Stimulated activated naive CD8-positive, alpha-beta T cell treated with anti-CD3 and anti-CD28 coated beads, Interleukin-15, Interleukin-2, amounts not matched to agents 100 ng/mL and 50 ng/mL, for 24 hours (primary cell): ENCODE data around the gene SUOX.

Experiments used
- H3K27ac Mint-ChIP-seq: one replicate; pipeline ENCODE4 v1.8.0; 2021; ENCODE audit warnings: mild to moderate bottlenecking, mixed read lengths
- H3K27me3 Mint-ChIP-seq: one replicate; pipeline ENCODE4 v1.8.0; 2021; ENCODE audit warnings: mixed read lengths
- H3K36me3 Mint-ChIP-seq: one replicate; pipeline ENCODE4 v1.8.0; 2021; ENCODE audit warnings: low read depth, mixed read lengths
- H3K4me1 Mint-ChIP-seq: one replicate; pipeline ENCODE4 v1.8.0; 2021; ENCODE audit warnings: low read depth, mixed read lengths
- H3K4me3 Mint-ChIP-seq: one replicate; pipeline ENCODE4 v1.8.0; 2021; ENCODE audit warnings: mild to moderate bottlenecking, mixed read lengths
- H3K9me3 Mint-ChIP-seq: one replicate; pipeline ENCODE4 v1.8.0; 2021; ENCODE audit warnings: mixed read lengths

Gene SUOX

GRCh38 chr12:55996715-55997534 lies at the start of gene SUOX:
Gene SUOX (plus strand): TSS chr12:55997276. CDS start chr12:56002222, 4,946 bp downstream.
- Mint-ChIP-seq H3K9me3 (no peaks in the 10 kb centered on the region), H3K4me1 (peaks cover 21% of the 10 kb centered on the region), H3K27me3 (peaks cover 9% of the 10 kb centered on the region), H3K27ac (peak within 1 kb of the TSS; percentile 5), H3K36me3 (peaks cover 12% of the 10 kb centered on the region), H3K4me3 (peak within 1 kb of the TSS; percentile 78)

- no peak overlapping the region for H3K27ac Mint-ChIP-seq
- H3K4me1 Mint-ChIP-seq, result peaks cover 12% of the 10 kb centered on the region
- peaks cover 44% of the 10 kb centered on the region for H3K36me3 Mint-ChIP-seq
- no peaks in the 10 kb centered on the region for H3K27me3 Mint-ChIP-seq
- H3K9me3 Mint-ChIP-seq, result no peaks in the 10 kb centered on the region
- no peak overlapping the region for H3K4me3 Mint-ChIP-seq
These were observed 41.7 kb upstream of the SUOX start for GRCh38 chr12:55955344-55955743.

- Mint-ChIP-seq H3K4me3 (no peak overlapping the region), H3K36me3 (peaks cover 41% of the 10 kb centered on the region), H3K27me3 (no peaks in the 10 kb centered on the region), H3K4me1 (peaks cover 12% of the 10 kb centered on the region), H3K9me3 (no peaks in the 10 kb centered on the region), H3K27ac (peak overlapping the region; percentile 24)
These were observed 41.1 kb upstream of the SUOX start for GRCh38 chr12:55955800-55956508.

GRCh38 chr12:55957106-55957859 lies 39.8 kb upstream of the SUOX start:
- peaks cover 12% of the 10 kb centered on the region for H3K4me1 Mint-ChIP-seq
- H3K27ac Mint-ChIP-seq, result no peak overlapping the region
- no peak overlapping the region for H3K4me3 Mint-ChIP-seq
- H3K27me3 Mint-ChIP-seq, result no peaks in the 10 kb centered on the region
- no peaks in the 10 kb centered on the region for H3K9me3 Mint-ChIP-seq
- peaks cover 30% of the 10 kb centered on the region for H3K36me3 Mint-ChIP-seq

- Mint-ChIP-seq H3K9me3 (no peaks in the 10 kb centered on the region), H3K4me1 (peaks cover 25% of the 10 kb centered on the region), H3K27ac (no peak overlapping the region), H3K27me3 (no peaks in the 10 kb centered on the region), H3K36me3 (peaks cover 13% of the 10 kb centered on the region), H3K4me3 (no peak overlapping the region)
These were observed 33.3 kb upstream of the SUOX start for GRCh38 chr12:55963760-55964159.

GRCh38 chr12:55965240-55965639 lies 31.8 kb upstream of the SUOX start:
- H3K4me3 Mint-ChIP-seq, result no peak overlapping the region
- peak overlapping the region; percentile 21 for H3K27ac Mint-ChIP-seq

GRCh38 chr12:55965941-55966407 lies 31.1 kb upstream of the SUOX start, which contains the start of gene PMEL:
Gene PMEL (minus strand): TSS chr12:55966042. CDS start chr12:55966011, 31 bp downstream.
- Mint-ChIP-seq H3K4me1 (peaks cover 28% of the 10 kb centered on the region), H3K27me3 (no peaks in the 10 kb centered on the region), H3K4me3 (peak within 1 kb of the TSS; percentile 94), H3K27ac (peak within 1 kb of the TSS; percentile 90), H3K36me3 (peaks cover 17% of the 10 kb centered on the region), H3K9me3 (no peaks in the 10 kb centered on the region)

More at GRCh38 chr12:55965240-55965639, 31.8 kb upstream of the SUOX start:
- H3K4me1 Mint-ChIP-seq, result peaks cover 28% of the 10 kb centered on the region
- H3K9me3 Mint-ChIP-seq, result no peaks in the 10 kb centered on the region
- no peaks in the 10 kb centered on the region for H3K27me3 Mint-ChIP-seq
- H3K36me3 Mint-ChIP-seq, result peaks cover 17% of the 10 kb centered on the region

- peaks cover 23% of the 10 kb centered on the region for H3K36me3 Mint-ChIP-seq
- no peaks in the 10 kb centered on the region for H3K27me3 Mint-ChIP-seq
- no peaks in the 10 kb centered on the region for H3K9me3 Mint-ChIP-seq
- H3K4me1 Mint-ChIP-seq, result peaks cover 28% of the 10 kb centered on the region
- peak within 1 kb of the TSS; percentile 94 for H3K4me3 Mint-ChIP-seq
- H3K27ac Mint-ChIP-seq, result peak within 1 kb of the TSS; percentile 90
These were observed 30.4 kb upstream of the SUOX start, which contains the start of gene CDK2 for GRCh38 chr12:55966408-55967281. Gene CDK2 (plus strand): TSS chr12:55966830. CDS start chr12:55967009, 179 bp downstream.

GRCh38 chr12:55969356-55969755 lies 27.7 kb upstream of the SUOX start:
- H3K4me1 Mint-ChIP-seq, result peaks cover 28% of the 10 kb centered on the region
- H3K27me3 Mint-ChIP-seq, result no peaks in the 10 kb centered on the region
- H3K27ac Mint-ChIP-seq, result no peak overlapping the region
- no peak overlapping the region for H3K4me3 Mint-ChIP-seq
- peaks cover 27% of the 10 kb centered on the region for H3K36me3 Mint-ChIP-seq
- H3K9me3 Mint-ChIP-seq, result no peaks in the 10 kb centered on the region

- H3K36me3 Mint-ChIP-seq, result peaks cover 27% of the 10 kb centered on the region
- H3K27ac Mint-ChIP-seq, result no peak overlapping the region
- no peak overlapping the region for H3K4me3 Mint-ChIP-seq
- H3K27me3 Mint-ChIP-seq, result no peaks in the 10 kb centered on the region
- peaks cover 25% of the 10 kb centered on the region for H3K4me1 Mint-ChIP-seq
- H3K9me3 Mint-ChIP-seq, result no peaks in the 10 kb centered on the region
These were observed 26.3 kb upstream of the SUOX start for GRCh38 chr12:55970775-55971174.

GRCh38 chr12:55972042-55972441 lies 25.0 kb upstream of the SUOX start:
- Mint-ChIP-seq H3K4me3 (no peak overlapping the region), H3K27me3 (no peaks in the 10 kb centered on the region), H3K4me1 (peaks cover 28% of the 10 kb centered on the region), H3K27ac (no peak overlapping the region), H3K36me3 (peaks cover 33% of the 10 kb centered on the region), H3K9me3 (no peaks in the 10 kb centered on the region)

- no peaks in the 10 kb centered on the region for H3K9me3 Mint-ChIP-seq
- H3K27me3 Mint-ChIP-seq, result no peaks in the 10 kb centered on the region
- H3K27ac Mint-ChIP-seq, result no peak overlapping the region
- H3K36me3 Mint-ChIP-seq, result peaks cover 33% of the 10 kb centered on the region
- H3K4me1 Mint-ChIP-seq, result peaks cover 29% of the 10 kb centered on the region
- no peak overlapping the region for H3K4me3 Mint-ChIP-seq
These were observed 24.6 kb upstream of the SUOX start for GRCh38 chr12:55972456-55972855.

GRCh38 chr12:55972911-55973598 lies 24.0 kb upstream of the SUOX start:
- Mint-ChIP-seq H3K4me1 (peaks cover 23% of the 10 kb centered on the region), H3K27ac (no peak overlapping the region), H3K36me3 (peaks cover 28% of the 10 kb centered on the region), H3K4me3 (no peak overlapping the region), H3K27me3 (no peaks in the 10 kb centered on the region), H3K9me3 (no peaks in the 10 kb centered on the region)
